SK-N-SH (cell line): Measurements from ENCODE around the gene ACLY. TPM values are rescaled to one million over a fixed set of nuclear protein-coding genes. Genes with fewer than 3 reads are reported as not detected.

ENCODE experiments used
- CTCF ChIA-PET: fragments of 300-600, 350-600 bp; formaldehyde crosslinking; extraction: SDS; loops from one replicate; lab custom pipeline; 2021; lab: Yijun Ruan, JAX
- POLR2A ChIA-PET: fragments of 350-600 bp; sonication (Branson Sonifier 250); formaldehyde crosslinking; extraction: SDS; loops from one replicate; lab custom pipeline; 2020; ENCODE audit warnings: antibody characterized with exemption, inconsistent platforms; lab: Yijun Ruan, JAX
- DNase-seq: peaks from one replicate; pipeline ENCODE4 v3.0.0; 2012
- H2AFZ ChIP-seq: fragments of 200-600 bp; sonication (generic); 2 replicates; pipeline ENCODE4 v1.8.1; 2016; ENCODE audit warnings: antibody characterized with exemption, mild to moderate bottlenecking, low read depth
- H3F3A ChIP-seq: fragments of 200-600 bp; sonication (generic); replicated peaks from 2 replicates; pipeline ENCODE3; 2016; ENCODE audit warnings: antibody characterized with exemption, mild to moderate bottlenecking; ENCODE audit not compliant: insufficient read depth
- H3K27ac ChIP-seq, 2 experiments: fragments of 200-500 bp in 1 of 2; fragments of 200-600 bp in 1 of 2; sonication (Bioruptor generic) in 1 of 2; sonication (generic), shearing (Covaris generic) in 1 of 2; 2 replicates each; pipeline versions ENCODE4 v1.5.1 to v1.6.1; 2014 to 2016; ENCODE audit warnings: low read depth in 2 of 2, inconsistent platforms in 1 of 2, low read length in 1 of 2, mild to moderate bottlenecking in 1 of 2, mixed read lengths in 1 of 2
- H3K27me3 ChIP-seq: fragments of 200-600 bp; sonication (generic), shearing (Covaris generic); 2 replicates; pipeline ENCODE4 v1.6.1; 2016; ENCODE audit warnings: mixed run types; ENCODE audit not compliant: insufficient read depth
- H3K36me3 ChIP-seq, 2 experiments: fragments of 200-500 bp in 1 of 2; fragments of 200-600 bp in 1 of 2; sonication (Bioruptor generic) in 1 of 2; sonication (generic) in 1 of 2; replicated peaks in 1 of 2; 2 replicates each; pipeline versions ENCODE3 to v1.5.1; 2014 to 2016; ENCODE audit warnings: low read length in 1 of 2, mild to moderate bottlenecking in 1 of 2; ENCODE audit not compliant: insufficient read depth in 2 of 2, control insufficient read depth in 1 of 2
- H3K4me1 ChIP-seq, 2 experiments: fragments of 200-500 bp in 1 of 2; fragments of 200-600 bp in 1 of 2; sonication (Bioruptor generic) in 1 of 2; sonication (generic), shearing (Covaris generic) in 1 of 2; 2 replicates each; pipeline versions ENCODE4 v1.5.1 to v1.6.1; 2014 to 2016; ENCODE audit warnings: low read depth in 1 of 2, low read length in 1 of 2, mixed run types in 1 of 2; ENCODE audit not compliant: insufficient read depth in 2 of 2, control insufficient read depth in 1 of 2
- H3K4me2 ChIP-seq: fragments of 200-600 bp; sonication (generic), shearing (Covaris generic); 2 replicates; pipeline ENCODE4 v1.6.1; 2017; ENCODE audit warnings: mixed run types
- H3K4me3 ChIP-seq, 2 experiments: fragments of 200-500 bp in 1 of 2; fragments of 200-600 bp in 1 of 2; sonication (Bioruptor generic) in 1 of 2; sonication (generic), shearing (Covaris generic) in 1 of 2; 2 replicates each; pipeline versions ENCODE4 v1.5.1 to v1.8.1; 2014 to 2016; ENCODE audit warnings: low read depth in 2 of 2, inconsistent platforms in 1 of 2, low read length in 1 of 2, mild to moderate bottlenecking in 1 of 2, mixed read lengths in 1 of 2, moderate library complexity in 1 of 2
- H3K79me2 ChIP-seq: fragments of 200-600 bp; sonication (generic); 2 replicates; pipeline ENCODE4 v1.8.1; 2017; ENCODE audit warnings: mild to moderate bottlenecking; ENCODE audit not compliant: insufficient read depth
- H3K9ac ChIP-seq: fragments of 200-600 bp; sonication (generic); 2 replicates; pipeline ENCODE4 v1.6.1; 2017; ENCODE audit warnings: mixed run types
- H3K9me2 ChIP-seq: fragments of 200-600 bp; sonication (generic); 2 replicates; pipeline ENCODE4 v1.6.1; 2017; ENCODE audit warnings: mixed run types
- H3K9me3 ChIP-seq: fragments of 200-600 bp; sonication (generic); 2 replicates; pipeline ENCODE4 v1.6.1; 2017; ENCODE audit warnings: mixed run types, mild to moderate bottlenecking, moderate library complexity
- H4K20me1 ChIP-seq: fragments of 200-600 bp; sonication (generic); 2 replicates; pipeline ENCODE4 v1.6.1; 2017; ENCODE audit warnings: mild to moderate bottlenecking, mixed run types; ENCODE audit not compliant: insufficient read depth
- EP300 ChIP-seq, 2 experiments: IDR thresholded peaks; 2 replicates each; pipeline versions ENCODE4 v1.4.0 to v1.6.1; 2012; ENCODE audit warnings: borderline replicate concordance in 1 of 2, low read depth in 1 of 2, low read length in 1 of 2
- EZH2phosphoT487 ChIP-seq: fragments of 200-600 bp; sonication (generic); IDR thresholded peaks from 2 replicates; pipeline ENCODE4 v1.6.1; 2017; ENCODE audit warnings: low read depth, mixed run types, mild to moderate bottlenecking, antibody characterized with exemption, moderate library complexity, borderline replicate concordance
- FOXJ3 ChIP-seq: sonication (generic); formaldehyde crosslinking; IDR thresholded peaks from 2 replicates; pipeline ENCODE4 v1.5.1; 2020; ENCODE audit warnings: mild to moderate bottlenecking, missing genetic modification reagents
- POLR2AphosphoS5 ChIP-seq: IDR thresholded peaks from 2 replicates; pipeline ENCODE4 v1.6.1; 2012; ENCODE audit warnings: low read depth, low read length
- RAD21 ChIP-seq: IDR thresholded peaks from 2 replicates; pipeline ENCODE4 v1.6.1; 2012; ENCODE audit warnings: mild to moderate bottlenecking, low read length
- TAF1 ChIP-seq: IDR thresholded peaks from 2 replicates; pipeline ENCODE4 v1.6.1; 2012; ENCODE audit warnings: low read depth, mild to moderate bottlenecking, low read length, moderate library complexity, borderline replicate concordance
- TEAD4 ChIP-seq: IDR thresholded peaks from 2 replicates; pipeline ENCODE4 v1.4.0; 2012; ENCODE audit warnings: mild to moderate bottlenecking, borderline replicate concordance; ENCODE audit not compliant: insufficient read depth
- USF2 ChIP-seq: fragments of 150-350 bp; IDR thresholded peaks from 2 replicates; pipeline ENCODE4 v1.6.1; 2017; ENCODE audit warnings: antibody characterized with exemption, low read length, low read depth, borderline replicate concordance
- ZBTB33 ChIP-seq: IDR thresholded peaks from 2 replicates; pipeline ENCODE4 v1.4.0; 2012; ENCODE audit warnings: low read depth, borderline replicate concordance
- WGBS: methylation state at CpG from one replicate; pipeline ENCODE4 v1.1.6; 2017; ENCODE audit warnings: low lambda C conversion rate; 5-methylcytosine and 5-hydroxymethylcytosine counted together
- polyA plus RNA-seq, 3 experiments: library from polyadenylated mRNA; depleted of rRNA; stranded (reverse); fragments of >200 nt; gene quantifications; 2 replicates each; pipeline ENCODE4 v1.2.3, GENCODE V29; 2012

Gene ACLY
- polyA plus RNA-seq, 1 of the 3 experiments (the other 2 are of a cell fraction), result 163 TPM

- Histone ChIP-seq H3K9ac (no peak overlapping the region), H3K9me2 (no peaks in the 10 kb centered on the region), H3K27me3 (no peaks in the 10 kb centered on the region), H3K79me2 (no peaks in the 10 kb centered on the region), H3K4me1 (peaks cover 0 to 27% of the 10 kb centered on the region in 2 experiments; a peak in 1 of 4 replicates), H3K4me2 (no peak overlapping the region), H2AFZ (no peak overlapping the region), H3K27ac (peak overlapping the region in 1 of 2 experiments; percentile 64; a peak in 2 of 4 replicates), H3K36me3 (peaks cover 7 to 18% of the 10 kb centered on the region in 2 experiments), H3K4me3 (no peak overlapping the region), H3F3A (no peaks in the 10 kb centered on the region), H3K9me3 (no peaks in the 10 kb centered on the region), H4K20me1 (no peaks in the 10 kb centered on the region)
- ChIA-PET POLR2A (interaction anchor here (0.9 to 1.5 kb wide), 4 partner anchors 8 to 35 kb away, joined by 3 to 5 read pairs (median 4); partner anchors contain the start of gene ODAD4), CTCF (interaction anchor here (0.8 to 2.0 kb wide), 6 partner anchors 8 to 28 kb away, joined by 3 to 8 read pairs (median 3); partner anchors contain the start of gene CNP)
- peak; percentile 48 for DNase-seq
- 90% methylated on average over 17 of the region's 19 CpGs for WGBS
- peak in 1 of 2 experiments; percentile 21; a peak in 1 of 4 replicates for TF ChIP-seq EP300 (IDR thresholded peaks at IDR 0.05; ENCODE audit: borderline replicate concordance in 1 of 2, low read depth in 1 of 2, low read length in 1 of 2)
- TF ChIP-seq TAF1, result no peak
Observed at GRCh38 chr17:41937970-41938954, 19.5 kb upstream of the ACLY start.

GRCh38 chr17:41935641-41936040 is 16.9 kb upstream of the ACLY start:
- H3K9me3 ChIP-seq, result no peaks in the 10 kb centered on the region
- no peak for DNase-seq
- 79% methylated on average over 3 of the region's 6 CpGs for WGBS
- no peaks in the 10 kb centered on the region for H3K9me2 ChIP-seq
- no peak overlapping the region for H3K4me2 ChIP-seq
- no peak overlapping the region for H2AFZ ChIP-seq
- no peak overlapping the region for H3K9ac ChIP-seq
- ChIA-PET CTCF (interaction anchor here (1.4 to 1.7 kb wide), 3 partner anchors 17 to 134 kb away, joined by 3 to 7 read pairs (median 4); partner anchors contain the start of gene ACLY), POLR2A (no interaction called here)
- no peaks in the 10 kb centered on the region for H4K20me1 ChIP-seq
- no peak for TF ChIP-seq EZH2phosphoT487
- no peak for TF ChIP-seq ZBTB33
- TF ChIP-seq FOXJ3 (CRISPR knock-in tag), result no peak
- TF ChIP-seq POLR2AphosphoS5, result no peak
- TF ChIP-seq USF2, result no peak
- no peak for TF ChIP-seq RAD21
- TF ChIP-seq TEAD4, result no peak
- TF ChIP-seq EP300 (IDR thresholded peaks at IDR 0.05; ENCODE audit: borderline replicate concordance in 1 of 2, low read depth in 1 of 2, low read length in 1 of 2), result no peak
- no peak overlapping the region for H3K27ac ChIP-seq
- peaks cover 4% of the 10 kb centered on the region for H3K79me2 ChIP-seq
- peaks cover 0 to 33% of the 10 kb centered on the region in 2 experiments; a peak in 2 of 4 replicates for H3K4me1 ChIP-seq
- H3K27me3 ChIP-seq, result no peaks in the 10 kb centered on the region
- H3K36me3 ChIP-seq, result peaks cover 7 to 18% of the 10 kb centered on the region in 2 experiments
- no peak overlapping the region for H3K4me3 ChIP-seq
- no peaks in the 10 kb centered on the region for H3F3A ChIP-seq
